Stimulated activated CD4-positive, alpha-beta T cell treated with anti-CD3 and anti-CD28 coated beads, Interleukin-12 subunit alpha, Interleukin-12 subunit beta, amount 100 ng/mL, for 24 hours (primary cell): ENCODE measurements around the gene ZAP70.

Source experiments
- DNase-seq, 2 experiments: peaks; one replicate each; pipeline ENCODE4 v3.0.0-alpha.2; 2020; ENCODE audit warnings: low read depth in 2 of 2

Gene ZAP70

GRCh38 chr2:97785818-97786217, 72.4 kb downstream of the ZAP70 start:
- no peak for DNase-seq

- DNase-seq, result no peak
Observed at GRCh38 chr2:97788986-97789644, 75.7 kb downstream of the ZAP70 start.
